ENCODE results near the gene HRH2.

DNA sequence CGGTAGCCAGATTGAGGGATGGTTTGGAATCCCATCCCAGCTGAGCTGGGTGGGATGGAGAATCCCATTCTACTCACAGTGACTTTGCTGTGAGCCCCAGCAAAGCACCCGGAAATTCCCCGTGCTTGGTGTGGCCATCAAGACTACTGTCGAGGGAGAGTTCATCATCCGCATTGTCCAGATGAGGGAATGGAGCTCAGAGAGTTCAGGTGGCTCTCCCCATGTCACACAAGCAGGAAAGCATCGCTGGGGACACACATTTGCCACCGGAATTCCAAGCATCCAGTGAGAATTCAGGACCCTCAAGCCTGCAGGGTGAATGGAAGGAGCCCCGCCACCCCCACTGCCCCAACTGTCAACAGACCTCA is 54.4 kb downstream of the HRH2 start:
- TF ChIP-seq POLR2AphosphoS5 (IDR thresholded peaks at IDR 0.05; ENCODE audit: low read depth): no peak
- TF ChIP-seq, protein P1, sequence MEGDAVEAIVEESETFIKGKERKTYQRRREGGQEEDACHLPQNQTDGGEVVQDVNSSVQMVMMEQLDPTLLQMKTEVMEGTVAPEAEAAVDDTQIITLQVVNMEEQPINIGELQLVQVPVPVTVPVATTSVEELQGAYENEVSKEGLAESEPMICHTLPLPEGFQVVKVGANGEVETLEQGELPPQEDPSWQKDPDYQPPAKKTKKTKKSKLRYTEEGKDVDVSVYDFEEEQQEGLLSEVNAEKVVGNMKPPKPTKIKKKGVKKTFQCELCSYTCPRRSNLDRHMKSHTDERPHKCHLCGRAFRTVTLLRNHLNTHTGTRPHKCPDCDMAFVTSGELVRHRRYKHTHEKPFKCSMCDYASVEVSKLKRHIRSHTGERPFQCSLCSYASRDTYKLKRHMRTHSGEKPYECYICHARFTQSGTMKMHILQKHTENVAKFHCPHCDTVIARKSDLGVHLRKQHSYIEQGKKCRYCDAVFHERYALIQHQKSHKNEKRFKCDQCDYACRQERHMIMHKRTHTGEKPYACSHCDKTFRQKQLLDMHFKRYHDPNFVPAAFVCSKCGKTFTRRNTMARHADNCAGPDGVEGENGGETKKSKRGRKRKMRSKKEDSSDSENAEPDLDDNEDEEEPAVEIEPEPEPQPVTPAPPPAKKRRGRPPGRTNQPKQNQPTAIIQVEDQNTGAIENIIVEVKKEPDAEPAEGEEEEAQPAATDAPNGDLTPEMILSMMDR (IDR thresholded peaks at IDR 0.05; ENCODE audit: insufficient read depth, low read length): no peak

Measured in HL-60 (cell line).